GM12878 (cell line): ENCODE measurements around the gene LTB4R2. TPM values are rescaled to one million over a fixed set of nuclear protein-coding genes. Genes with fewer than 3 reads are reported as not detected.
A peak's percentile ranks its signal among the peaks of the same experiment; 100 is the strongest.

ENCODE experiments used
- ASH2L ChIP-seq: fragments of 300-600, 200-600 bp; sonication (generic); IDR thresholded peaks from 2 replicates; pipeline ENCODE4 v1.6.1; 2017; ENCODE audit warnings: low read depth, mild to moderate bottlenecking, borderline replicate concordance
- IKZF1 ChIP-seq: fragments of 450-650 bp; conservative IDR thresholded peaks from 2 replicates; pipeline ENCODE4 v1.6.1; 2017; ENCODE audit warnings: antibody characterized with exemption, mild to moderate bottlenecking
- NFYB ChIP-seq: IDR thresholded peaks from 2 replicates; pipeline ENCODE4 v1.6.1; 2011; ENCODE audit warnings: low read depth, mild to moderate bottlenecking, low read length, improper control_type of control experiment, moderate library complexity; ENCODE audit not compliant: insufficient read depth
- RFX5 ChIP-seq: IDR thresholded peaks from 2 replicates; pipeline ENCODE4 v1.6.1; 2011; ENCODE audit warnings: low read depth, low read length, improper control_type of control experiment
- SIX5 ChIP-seq: IDR thresholded peaks from 2 replicates; pipeline ENCODE4 v1.6.1; 2011; ENCODE audit warnings: mild to moderate bottlenecking, low read depth, low read length, moderate library complexity; ENCODE audit not compliant: severe bottlenecking
- YBX1 ChIP-seq: fragments of 450-650 bp; IDR thresholded peaks from 2 replicates; pipeline ENCODE4 v1.6.1; 2016; ENCODE audit warnings: antibody characterized with exemption
- polyA plus RNA-seq, 11 experiments: library from polyadenylated mRNA; depleted of rRNA in 4 of 11; unstranded in 6 of 11; stranded (reverse) in 5 of 11; fragments of >200 nt; fragmentation: Nextera tagmentation in 4 of 11; fragmentation: Illumina TruSeq in 1 of 11; extraction: Ambion mirVana in 4 of 11; extraction: Trizol in 1 of 11; gene quantifications; 1 replicate in 1 of 11; 2 replicates in 10 of 11; pipeline versions ENCODE4 v1.2.1 to v1.2.3, GENCODE V29; 2011 to 2016; ENCODE audit warnings: inconsistent platforms in 2 of 11, missing spikeins in 2 of 11, low read depth in 1 of 11
- total RNA-seq, 4 experiments: library from RNA; depleted of rRNA in 3 of 4; stranded (reverse); fragments of >200 nt in 3 of 4; fragmentation: Illumina TruSeq in 1 of 4; extraction: Trizol in 1 of 4; gene quantifications; 2 replicates each; pipeline versions ENCODE4 v1.2.1 to v1.2.3, GENCODE V29; 2013 to 2021
- TF ChIP-seq, protein P1 (sequence below): IDR thresholded peaks from 2 replicates; pipeline ENCODE4 v1.6.1; 2011; ENCODE audit warnings: low read depth, mild to moderate bottlenecking, low read length, moderate library complexity, borderline replicate concordance; ENCODE audit errors: extremely low read depth
- TF ChIP-seq, protein P2 (sequence below): fragments of 450-650 bp; IDR thresholded peaks from 2 replicates; pipeline ENCODE4 v1.6.1; 2017; ENCODE audit warnings: mild to moderate bottlenecking, moderate library complexity
- TF ChIP-seq, protein P3 (sequence below): IDR thresholded peaks from 2 replicates; pipeline ENCODE4 v1.6.1; 2011; ENCODE audit warnings: mild to moderate bottlenecking, low read depth, low read length, moderate library complexity; ENCODE audit not compliant: insufficient replicate concordance
- TF ChIP-seq, protein P4 (sequence below): fragments of 450-650 bp; IDR thresholded peaks from 2 replicates; pipeline ENCODE4 v1.6.1; 2017; ENCODE audit warnings: mild to moderate bottlenecking, low read depth, inconsistent platforms; ENCODE audit not compliant: poor library complexity, severe bottlenecking
- TF ChIP-seq, protein P5 (sequence below): fragments of 450-650 bp; formaldehyde crosslinking; IDR thresholded peaks from 2 replicates; pipeline ENCODE4 v1.4.0; 2022; ENCODE audit warnings: mild to moderate bottlenecking, moderate library complexity
- TF ChIP-seq, protein P6 (sequence below): fragments of 450-650 bp; formaldehyde crosslinking; IDR thresholded peaks from 2 replicates; pipeline ENCODE4 v1.5.0; 2022; ENCODE audit warnings: mild to moderate bottlenecking, missing genetic modification characterization

The LTB4R2 gene
- total and polyA plus RNA-seq, 10 of the 15 experiments (the other 5 are each of a cell fraction or from before 2014, with no cell fraction given), result 0.06 to 16.0 (median 2.6) TPM

DNA sequence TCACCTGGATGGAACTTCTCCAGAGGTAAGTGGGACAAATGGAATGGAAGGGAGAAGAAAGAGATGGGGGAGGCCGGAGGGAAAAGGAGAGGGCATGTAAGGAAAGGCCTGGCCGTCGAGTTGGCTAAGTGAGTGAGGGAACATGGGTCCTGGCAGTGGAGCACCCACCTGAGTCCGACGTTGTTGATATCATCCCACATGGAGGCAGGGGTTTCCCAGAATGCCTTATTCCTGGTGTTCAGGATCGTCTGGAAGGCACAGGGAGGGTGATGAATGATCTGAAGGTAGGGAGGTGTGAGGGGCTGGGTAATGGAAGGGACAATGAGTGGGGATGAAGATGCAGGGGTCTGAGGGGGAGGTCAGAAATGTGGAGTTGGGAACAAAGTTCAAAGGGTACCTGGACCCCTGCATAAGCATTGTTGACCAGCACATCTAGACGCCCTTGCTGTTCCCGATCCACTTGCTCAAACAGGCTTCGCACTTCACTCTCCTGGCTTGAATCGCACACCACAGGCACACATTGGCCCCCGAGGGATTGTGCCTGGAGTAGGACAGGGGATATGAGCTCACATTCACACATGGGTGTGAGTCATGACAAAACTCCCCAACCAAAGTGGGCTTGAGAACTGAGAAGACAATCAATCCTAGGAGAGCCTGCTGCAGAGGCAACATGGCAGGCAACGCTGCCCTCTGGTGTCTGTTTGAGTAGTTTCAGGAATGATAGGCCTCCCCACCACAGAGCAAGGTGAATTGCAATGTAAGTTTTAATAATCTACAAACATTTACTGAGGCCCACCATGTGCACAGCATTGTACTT is 13.4 kb upstream of the LTB4R2 start (continued):
- TF ChIP-seq RFX5 (no peak), IKZF1 (peak; percentile 83), NFYB (no peak), ASH2L (no peak), YBX1 (no peak), SIX5 (no peak)
- TF ChIP-seq, protein P1, sequence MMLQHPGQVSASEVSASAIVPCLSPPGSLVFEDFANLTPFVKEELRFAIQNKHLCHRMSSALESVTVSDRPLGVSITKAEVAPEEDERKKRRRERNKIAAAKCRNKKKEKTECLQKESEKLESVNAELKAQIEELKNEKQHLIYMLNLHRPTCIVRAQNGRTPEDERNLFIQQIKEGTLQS, result no peak
- TF ChIP-seq, protein P2, sequence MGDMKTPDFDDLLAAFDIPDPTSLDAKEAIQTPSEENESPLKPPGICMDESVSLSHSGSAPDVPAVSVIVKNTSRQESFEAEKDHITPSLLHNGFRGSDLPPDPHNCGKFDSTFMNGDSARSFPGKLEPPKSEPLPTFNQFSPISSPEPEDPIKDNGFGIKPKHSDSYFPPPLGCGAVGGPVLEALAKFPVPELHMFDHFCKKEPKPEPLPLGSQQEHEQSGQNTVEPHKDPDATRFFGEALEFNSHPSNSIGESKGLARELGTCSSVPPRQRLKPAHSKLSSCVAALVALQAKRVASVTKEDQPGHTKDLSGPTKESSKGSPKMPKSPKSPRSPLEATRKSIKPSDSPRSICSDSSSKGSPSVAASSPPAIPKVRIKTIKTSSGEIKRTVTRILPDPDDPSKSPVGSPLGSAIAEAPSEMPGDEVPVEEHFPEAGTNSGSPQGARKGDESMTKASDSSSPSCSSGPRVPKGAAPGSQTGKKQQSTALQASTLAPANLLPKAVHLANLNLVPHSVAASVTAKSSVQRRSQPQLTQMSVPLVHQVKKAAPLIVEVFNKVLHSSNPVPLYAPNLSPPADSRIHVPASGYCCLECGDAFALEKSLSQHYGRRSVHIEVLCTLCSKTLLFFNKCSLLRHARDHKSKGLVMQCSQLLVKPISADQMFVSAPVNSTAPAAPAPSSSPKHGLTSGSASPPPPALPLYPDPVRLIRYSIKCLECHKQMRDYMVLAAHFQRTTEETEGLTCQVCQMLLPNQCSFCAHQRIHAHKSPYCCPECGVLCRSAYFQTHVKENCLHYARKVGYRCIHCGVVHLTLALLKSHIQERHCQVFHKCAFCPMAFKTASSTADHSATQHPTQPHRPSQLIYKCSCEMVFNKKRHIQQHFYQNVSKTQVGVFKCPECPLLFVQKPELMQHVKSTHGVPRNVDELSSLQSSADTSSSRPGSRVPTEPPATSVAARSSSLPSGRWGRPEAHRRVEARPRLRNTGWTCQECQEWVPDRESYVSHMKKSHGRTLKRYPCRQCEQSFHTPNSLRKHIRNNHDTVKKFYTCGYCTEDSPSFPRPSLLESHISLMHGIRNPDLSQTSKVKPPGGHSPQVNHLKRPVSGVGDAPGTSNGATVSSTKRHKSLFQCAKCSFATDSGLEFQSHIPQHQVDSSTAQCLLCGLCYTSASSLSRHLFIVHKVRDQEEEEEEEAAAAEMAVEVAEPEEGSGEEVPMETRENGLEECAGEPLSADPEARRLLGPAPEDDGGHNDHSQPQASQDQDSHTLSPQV, result no peak
- TF ChIP-seq, protein P3, sequence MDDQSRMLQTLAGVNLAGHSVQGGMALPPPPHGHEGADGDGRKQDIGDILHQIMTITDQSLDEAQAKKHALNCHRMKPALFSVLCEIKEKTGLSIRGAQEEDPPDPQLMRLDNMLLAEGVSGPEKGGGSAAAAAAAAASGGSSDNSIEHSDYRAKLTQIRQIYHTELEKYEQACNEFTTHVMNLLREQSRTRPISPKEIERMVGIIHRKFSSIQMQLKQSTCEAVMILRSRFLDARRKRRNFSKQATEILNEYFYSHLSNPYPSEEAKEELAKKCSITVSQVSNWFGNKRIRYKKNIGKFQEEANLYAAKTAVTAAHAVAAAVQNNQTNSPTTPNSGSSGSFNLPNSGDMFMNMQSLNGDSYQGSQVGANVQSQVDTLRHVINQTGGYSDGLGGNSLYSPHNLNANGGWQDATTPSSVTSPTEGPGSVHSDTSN, result peak; percentile 40
- TF ChIP-seq, protein P4, sequence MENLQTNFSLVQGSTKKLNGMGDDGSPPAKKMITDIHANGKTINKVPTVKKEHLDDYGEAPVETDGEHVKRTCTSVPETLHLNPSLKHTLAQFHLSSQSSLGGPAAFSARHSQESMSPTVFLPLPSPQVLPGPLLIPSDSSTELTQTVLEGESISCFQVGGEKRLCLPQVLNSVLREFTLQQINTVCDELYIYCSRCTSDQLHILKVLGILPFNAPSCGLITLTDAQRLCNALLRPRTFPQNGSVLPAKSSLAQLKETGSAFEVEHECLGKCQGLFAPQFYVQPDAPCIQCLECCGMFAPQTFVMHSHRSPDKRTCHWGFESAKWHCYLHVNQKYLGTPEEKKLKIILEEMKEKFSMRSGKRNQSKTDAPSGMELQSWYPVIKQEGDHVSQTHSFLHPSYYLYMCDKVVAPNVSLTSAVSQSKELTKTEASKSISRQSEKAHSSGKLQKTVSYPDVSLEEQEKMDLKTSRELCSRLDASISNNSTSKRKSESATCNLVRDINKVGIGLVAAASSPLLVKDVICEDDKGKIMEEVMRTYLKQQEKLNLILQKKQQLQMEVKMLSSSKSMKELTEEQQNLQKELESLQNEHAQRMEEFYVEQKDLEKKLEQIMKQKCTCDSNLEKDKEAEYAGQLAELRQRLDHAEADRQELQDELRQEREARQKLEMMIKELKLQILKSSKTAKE, result no peak
- TF ChIP-seq, protein P5, sequence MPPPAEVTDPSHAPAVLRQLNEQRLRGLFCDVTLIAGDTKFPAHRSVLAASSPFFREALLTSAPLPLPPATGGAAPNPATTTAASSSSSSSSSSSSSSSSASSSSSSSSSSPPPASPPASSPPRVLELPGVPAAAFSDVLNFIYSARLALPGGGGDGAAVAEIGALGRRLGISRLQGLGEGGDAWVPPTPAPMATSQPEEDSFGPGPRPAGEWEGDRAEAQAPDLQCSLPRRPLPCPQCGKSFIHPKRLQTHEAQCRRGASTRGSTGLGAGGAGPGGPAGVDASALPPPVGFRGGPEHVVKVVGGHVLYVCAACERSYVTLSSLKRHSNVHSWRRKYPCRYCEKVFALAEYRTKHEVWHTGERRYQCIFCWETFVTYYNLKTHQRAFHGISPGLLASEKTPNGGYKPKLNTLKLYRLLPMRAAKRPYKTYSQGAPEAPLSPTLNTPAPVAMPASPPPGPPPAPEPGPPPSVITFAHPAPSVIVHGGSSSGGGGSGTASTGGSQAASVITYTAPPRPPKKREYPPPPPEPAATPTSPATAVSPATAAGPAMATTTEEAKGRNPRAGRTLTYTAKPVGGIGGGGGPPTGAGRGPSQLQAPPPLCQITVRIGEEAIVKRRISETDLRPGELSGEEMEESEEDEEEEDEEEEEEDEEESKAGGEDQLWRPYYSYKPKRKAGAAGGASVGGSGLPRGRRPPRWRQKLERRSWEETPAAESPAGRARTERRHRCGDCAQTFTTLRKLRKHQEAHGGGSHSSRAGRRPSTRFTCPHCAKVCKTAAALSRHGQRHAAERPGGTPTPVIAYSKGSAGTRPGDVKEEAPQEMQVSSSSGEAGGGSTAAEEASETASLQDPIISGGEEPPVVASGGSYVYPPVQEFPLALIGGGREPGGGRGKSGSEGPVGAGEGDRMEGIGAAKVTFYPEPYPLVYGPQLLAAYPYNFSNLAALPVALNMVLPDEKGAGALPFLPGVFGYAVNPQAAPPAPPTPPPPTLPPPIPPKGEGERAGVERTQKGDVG (CRISPR knock-in tag), result no peak
- TF ChIP-seq, protein P6, sequence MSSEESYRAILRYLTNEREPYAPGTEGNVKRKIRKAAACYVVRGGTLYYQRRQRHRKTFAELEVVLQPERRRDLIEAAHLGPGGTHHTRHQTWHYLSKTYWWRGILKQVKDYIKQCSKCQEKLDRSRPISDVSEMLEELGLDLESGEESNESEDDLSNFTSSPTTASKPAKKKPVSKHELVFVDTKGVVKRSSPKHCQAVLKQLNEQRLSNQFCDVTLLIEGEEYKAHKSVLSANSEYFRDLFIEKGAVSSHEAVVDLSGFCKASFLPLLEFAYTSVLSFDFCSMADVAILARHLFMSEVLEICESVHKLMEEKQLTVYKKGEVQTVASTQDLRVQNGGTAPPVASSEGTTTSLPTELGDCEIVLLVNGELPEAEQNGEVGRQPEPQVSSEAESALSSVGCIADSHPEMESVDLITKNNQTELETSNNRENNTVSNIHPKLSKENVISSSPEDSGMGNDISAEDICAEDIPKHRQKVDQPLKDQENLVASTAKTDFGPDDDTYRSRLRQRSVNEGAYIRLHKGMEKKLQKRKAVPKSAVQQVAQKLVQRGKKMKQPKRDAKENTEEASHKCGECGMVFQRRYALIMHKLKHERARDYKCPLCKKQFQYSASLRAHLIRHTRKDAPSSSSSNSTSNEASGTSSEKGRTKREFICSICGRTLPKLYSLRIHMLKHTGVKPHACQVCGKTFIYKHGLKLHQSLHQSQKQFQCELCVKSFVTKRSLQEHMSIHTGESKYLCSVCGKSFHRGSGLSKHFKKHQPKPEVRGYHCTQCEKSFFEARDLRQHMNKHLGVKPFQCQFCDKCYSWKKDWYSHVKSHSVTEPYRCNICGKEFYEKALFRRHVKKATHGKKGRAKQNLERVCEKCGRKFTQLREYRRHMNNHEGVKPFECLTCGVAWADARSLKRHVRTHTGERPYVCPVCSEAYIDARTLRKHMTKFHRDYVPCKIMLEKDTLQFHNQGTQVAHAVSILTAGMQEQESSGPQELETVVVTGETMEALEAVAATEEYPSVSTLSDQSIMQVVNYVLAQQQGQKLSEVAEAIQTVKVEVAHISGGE, result no peak
